Femur (tissue), 1 donor: ENCODE results near the gene SLC38A6.
A peak's percentile ranks its signal among the peaks of the same experiment; 100 is the strongest.

Experiments used
- DNase-seq: peaks from one replicate; pipeline ENCODE4 v3.0.0-alpha.2; 2017

The SLC38A6 gene

GRCh38 chr14:60980811-60981632, at the start of gene SLC38A6, which contains the start of gene TRMT5:
Gene SLC38A6 (plus strand): TSS chr14:60981245. CDS start chr14:60981278, 33 bp downstream.
Gene TRMT5 (minus strand): TSS chr14:60981079. CDS start chr14:60980973, 106 bp downstream.
- DNase-seq = peak; percentile 97

DNA sequence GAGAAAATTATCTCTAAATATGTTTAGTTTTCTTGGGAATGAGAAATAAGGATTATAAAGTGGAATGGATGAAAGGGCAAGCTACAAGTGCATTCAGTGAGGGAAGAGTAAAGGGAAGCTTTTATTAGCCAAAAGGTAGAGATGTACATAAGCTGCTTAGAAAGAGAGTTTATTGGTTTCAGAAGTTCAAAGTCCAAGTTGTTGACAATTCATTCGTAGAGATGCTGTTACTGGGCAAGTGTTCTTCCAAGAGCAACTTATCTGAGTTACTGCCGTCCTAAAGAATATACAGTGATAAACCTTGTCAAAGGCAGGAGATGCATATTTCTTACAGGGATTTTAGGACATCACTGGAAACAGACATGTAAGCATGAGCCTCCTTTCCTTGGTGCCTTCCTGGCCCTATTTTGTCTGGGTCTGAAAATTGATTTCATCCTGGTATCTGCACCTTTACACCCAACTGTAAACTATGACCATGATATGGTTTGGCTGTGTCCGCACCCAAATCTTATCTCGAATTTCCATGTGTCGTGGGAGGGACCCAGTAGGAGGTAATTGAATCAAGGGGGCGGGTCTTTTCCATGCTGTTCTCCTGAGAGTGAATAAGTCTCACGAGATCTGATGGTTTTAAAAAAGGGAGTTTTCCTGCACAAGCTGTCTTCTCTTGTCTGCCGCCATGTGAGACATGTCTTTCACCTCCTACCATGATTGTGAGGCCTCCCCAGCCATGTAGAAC, 47.0 kb upstream of the SLC38A6 start:
- no peak for DNase-seq

GRCh38 chr14:60935319-60935718, 45.7 kb upstream of the SLC38A6 start:
- DNase-seq = no peak

GRCh38 chr14:60943637-60944032, 37.4 kb upstream of the SLC38A6 start:
- no peak for DNase-seq

GRCh38 chr14:60944204-60944603, 36.8 kb upstream of the SLC38A6 start:
- no peak for DNase-seq

- no peak for DNase-seq
Measured at GRCh38 chr14:60945984-60946383, 35.1 kb upstream of the SLC38A6 start.

DNA sequence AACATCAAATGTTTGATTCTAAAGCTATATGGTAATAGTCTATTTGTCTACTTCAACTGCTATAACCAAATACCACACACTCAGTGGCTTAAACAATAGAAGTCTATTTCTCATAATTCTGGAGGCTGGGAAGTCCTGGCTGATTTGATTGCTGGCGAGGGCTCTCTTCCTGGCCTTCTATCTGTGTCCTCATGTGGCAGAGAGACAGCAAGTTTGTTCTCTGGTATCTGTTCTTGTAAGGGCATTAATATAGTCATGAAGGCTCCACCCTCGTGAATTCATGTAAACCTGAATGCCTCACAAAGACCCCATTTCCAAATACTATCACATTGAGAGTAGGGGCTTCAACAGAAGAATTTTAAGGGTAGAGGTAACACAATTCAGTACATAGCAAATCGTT, 34.3 kb upstream of the SLC38A6 start:
- DNase-seq = no peak

DNA sequence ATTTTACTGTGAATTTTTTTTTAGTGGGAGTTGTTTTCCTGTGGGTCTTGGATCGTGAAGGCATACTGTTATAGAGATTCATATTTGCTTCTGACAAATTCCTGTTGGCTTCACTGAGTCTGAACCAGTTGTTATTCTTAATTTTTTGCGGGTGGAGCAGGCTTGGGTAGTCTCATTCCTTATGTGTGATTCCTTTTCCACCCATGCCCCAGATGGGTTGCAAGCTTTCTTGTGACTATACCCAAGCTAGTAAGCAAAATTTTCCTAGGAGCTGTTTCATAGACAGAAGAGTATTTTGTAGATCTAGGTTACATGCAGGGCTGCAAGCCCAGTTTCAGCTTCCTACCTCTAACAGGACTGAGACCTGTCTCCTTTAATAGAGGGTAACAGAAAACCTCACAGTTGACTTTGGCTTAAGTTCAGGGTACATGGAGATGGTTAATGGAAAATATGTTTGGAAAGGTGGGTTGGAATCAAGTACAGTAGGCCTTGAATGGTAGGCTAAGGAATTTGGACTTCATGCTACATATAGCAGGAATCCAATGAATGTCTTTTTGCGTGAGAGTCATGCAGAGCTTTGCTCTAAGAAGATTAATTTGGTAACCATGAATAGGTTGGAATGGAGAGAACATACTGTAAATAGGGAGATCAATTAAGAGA, 29.1 kb upstream of the SLC38A6 start:
- peak; percentile 22 for DNase-seq

DNA sequence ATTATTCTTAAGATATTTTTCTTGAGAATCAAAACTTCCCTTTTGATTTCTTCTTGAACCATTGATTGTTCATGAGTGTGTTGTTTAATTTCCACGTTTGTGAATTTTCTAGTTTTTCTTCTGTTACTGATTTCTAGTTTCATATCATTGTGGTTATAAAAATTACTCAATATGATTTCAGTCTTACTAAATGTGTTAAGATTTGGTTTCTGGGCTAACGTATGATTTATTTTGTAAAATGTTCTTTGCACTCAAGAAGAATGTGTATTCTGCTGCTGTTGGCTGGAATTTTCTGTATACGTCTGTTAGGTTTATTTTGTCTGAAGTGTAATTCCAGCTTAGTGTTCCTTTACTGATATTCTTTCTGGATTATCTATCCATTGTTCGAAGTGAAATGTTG, 24.8 kb upstream of the SLC38A6 start:
- DNase-seq = no peak

DNA sequence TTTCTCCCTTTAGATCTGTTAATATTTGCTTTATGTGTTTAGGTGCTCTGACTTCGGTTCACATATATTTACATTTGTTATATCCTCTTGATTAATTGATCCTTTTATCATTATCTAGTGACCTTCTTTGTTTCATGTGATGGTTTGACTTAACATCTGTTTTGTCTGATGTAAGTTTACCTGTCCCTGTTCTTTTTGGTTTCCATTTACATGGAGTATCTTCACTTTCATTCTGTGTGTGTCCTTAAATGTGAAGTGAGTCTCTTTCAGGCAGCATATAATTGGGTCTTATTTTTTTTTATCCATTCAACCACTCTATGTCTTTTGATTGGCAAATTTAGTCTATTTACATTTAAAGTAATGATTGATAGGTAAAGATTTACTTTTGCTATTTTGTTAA, 24.4 kb upstream of the SLC38A6 start:
- DNase-seq = no peak

DNA sequence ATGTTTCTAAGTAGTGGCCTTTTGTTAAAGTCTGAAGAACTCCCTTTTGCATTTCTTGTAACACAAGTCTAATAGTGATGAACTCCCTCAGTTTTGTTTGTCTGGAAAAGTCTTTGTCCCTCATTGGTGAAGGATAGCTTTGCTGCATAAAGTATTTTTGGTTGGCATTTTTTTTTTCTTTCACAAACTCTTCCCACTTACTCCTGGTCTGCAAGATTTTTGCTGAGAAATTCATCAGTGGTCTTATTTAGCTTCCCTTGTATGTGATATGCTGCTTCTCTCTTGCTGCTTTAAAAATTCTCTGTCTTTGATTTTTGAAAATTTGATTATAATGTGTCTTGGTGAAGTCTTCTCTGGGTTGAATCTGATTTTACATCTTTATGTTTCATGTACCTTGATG, 22.9 kb upstream of the SLC38A6 start:
- DNase-seq = no peak

DNA sequence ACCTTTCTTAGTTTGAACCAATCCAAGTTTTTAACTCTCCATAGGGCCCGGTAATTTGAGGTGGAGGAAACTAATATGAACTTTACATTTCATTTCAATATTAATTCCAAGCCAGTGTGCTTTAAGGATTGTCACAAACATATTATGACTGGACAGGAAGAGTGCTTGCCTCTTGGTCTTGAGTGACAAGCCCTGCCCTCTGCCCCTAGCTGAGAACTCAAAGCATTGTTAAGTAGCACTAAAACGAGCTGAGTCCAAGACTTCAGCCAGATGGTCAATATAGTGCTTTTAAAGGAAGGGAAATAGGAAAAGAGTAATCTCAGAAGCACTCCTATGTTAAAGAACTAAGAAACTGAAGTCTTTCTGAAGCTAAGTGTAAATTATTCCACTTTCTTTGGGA, 17.3 kb upstream of the SLC38A6 start:
- DNase-seq = no peak

- no peak for DNase-seq
Measured at GRCh38 chr14:60964904-60965303, 16.1 kb upstream of the SLC38A6 start.

DNA sequence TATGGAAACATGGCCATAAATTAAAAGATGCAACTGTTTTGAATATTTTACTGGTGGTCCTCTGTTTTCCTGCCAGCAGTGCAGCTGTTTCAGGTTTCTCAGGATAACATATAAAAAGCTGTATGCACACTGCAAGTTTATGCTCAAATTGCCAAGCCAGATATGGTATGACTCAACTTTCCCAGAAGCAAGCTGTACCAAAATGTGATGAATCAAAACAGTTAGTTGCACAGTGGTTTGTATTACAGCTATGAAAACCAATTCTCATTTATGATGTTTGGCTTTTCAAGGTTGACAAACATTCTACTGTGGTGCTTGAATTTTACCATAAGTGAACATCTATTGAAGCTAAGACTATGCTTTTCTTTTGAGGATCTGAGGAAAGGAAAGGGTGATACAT, 15.6 kb upstream of the SLC38A6 start:
- DNase-seq = no peak

DNA sequence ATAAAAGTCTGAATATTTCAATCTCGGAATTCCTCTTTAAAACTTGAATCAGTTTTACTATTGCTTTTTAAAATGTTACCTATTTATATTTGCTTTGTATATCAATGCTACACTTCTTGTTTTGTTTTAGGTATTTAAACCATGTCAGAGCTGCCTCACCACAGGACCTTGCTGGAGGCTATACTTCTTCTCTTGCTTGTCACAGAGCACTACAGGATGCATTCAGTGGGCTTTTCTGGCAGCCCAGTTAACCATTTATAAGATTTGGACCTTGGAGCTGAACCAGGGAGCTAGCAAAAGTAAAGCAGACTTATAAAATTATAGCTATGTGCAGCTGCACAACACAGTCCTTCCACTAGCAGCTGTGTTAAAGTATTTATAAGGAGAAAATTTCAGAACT, 12.9 kb upstream of the SLC38A6 start:
- no peak for DNase-seq

GRCh38 chr14:60968671-60969070, 12.4 kb upstream of the SLC38A6 start:
- no peak for DNase-seq

DNA sequence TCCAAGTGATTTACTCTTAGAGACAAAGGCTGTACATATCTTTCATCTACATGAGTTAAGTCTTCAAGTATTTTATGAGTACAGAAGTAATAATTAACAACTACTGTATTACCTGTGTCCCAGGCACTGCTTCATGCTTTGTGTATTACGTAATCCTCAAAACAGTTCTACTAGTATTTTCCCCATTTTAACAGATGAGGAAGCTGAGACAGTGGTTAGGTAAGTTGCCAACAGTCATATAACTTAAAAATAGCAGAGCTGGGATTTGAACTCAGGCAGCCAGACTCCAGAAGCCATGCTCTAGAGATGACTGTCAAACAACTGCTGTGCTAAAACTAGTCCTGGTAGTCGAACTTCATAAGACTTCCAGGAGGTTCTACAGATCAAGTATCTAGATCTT, 10.9 kb upstream of the SLC38A6 start:
- DNase-seq = no peak

DNA sequence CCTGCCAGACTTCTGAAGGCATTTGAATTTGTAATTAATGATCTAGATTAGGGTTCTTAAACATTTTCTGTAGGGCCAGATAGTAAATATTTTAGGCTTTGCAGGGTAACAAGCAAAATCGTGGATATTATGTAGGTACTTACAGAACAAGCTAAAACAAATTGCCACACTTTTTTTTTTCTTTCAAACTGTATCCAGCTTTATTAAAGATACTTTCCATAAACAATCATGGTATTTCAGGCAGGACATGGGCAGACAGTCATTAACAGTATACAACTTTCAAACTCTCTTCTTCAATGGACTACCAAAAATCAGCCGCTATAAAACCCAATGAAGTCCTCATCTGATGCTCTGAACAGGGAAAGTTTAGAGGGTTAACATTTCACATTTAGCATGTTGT, 9.8 kb upstream of the SLC38A6 start:
- DNase-seq = no peak

DNA sequence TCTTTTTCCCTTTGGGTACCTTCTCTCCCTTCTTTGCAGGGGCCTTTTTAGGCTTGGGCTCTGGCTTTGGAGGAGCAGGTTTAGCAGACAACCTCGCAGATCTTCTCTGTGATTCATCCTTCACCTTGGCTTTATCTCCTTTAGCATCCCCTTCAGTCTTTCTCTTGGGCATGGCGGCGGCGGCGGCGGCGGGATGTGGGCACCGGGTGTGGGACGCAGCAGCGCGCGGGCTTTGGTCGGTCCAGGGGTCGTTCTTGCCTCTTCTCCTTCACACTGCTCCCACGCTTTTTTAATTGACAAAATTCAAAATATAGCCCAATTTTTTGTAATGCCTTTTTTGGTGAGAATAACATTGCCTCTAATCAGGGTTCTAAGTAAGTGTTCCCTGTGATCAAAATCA, 8.8 kb upstream of the SLC38A6 start:
- DNase-seq = no peak

DNA sequence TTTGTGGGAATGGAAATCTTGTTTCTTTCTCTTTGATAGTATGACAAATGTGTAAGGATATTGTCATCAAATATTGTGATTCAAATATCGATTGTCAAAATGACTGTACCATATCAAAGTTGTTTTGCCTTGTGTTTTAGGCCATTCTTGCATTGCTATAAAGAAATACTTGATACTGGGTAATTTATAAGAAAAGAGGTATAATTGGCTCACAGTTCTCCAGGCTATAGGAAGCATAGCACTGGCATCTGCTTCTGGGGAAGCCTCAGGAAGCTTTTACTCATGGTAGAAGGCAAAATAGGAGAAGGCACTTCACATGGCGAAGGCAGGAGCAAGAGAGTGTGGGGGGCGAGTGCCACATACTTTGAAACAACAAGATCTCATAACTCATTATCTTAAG, 8.0 kb upstream of the SLC38A6 start:
- no peak for DNase-seq

DNA sequence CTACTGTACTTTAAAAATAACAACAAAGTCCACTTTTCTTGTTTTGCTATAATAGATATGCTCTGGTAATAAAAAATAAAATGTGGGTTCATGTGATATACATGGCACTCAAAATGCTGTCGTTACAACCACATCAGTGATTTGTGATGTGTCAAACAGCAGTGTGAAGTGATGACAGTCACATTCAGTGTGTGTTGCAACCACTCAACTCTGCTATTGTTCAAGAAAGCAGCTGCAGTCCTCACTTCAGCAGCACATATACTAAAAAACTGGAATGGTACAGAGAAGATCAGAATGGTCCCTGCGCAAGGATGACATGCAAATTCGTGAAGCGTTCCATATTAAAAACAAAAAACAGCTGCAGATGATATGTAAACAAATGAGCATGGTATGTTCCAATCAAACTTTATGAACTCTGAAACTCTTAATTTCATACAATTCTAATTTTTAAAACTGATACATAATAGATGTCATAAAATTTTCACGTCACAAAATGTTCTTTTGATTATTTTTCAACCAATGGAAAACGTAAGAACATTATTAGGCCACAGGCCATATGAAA, 6.9 kb upstream of the SLC38A6 start:
- DNase-seq = no peak

GRCh38 chr14:60975551-60975950, 5.5 kb upstream of the SLC38A6 start:
- DNase-seq = no peak

DNA sequence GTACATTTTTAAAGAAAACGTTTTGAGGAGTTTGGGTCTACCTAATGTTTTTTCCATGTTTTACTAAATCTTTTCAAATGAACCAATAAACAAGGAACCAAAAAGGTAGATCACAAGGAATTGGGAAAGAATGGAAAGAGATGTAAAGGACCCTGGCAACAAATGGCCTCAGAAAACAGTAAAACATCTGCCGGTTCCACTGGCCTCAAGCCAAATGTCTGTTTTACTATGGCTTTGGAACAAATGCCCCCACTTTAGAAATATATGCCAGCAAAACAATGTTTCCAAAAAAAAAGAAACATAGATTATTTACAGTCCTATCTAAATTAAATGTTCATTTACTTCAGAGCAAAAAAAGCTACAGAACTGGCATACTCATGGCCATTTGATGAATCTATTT, 3.2 kb upstream of the SLC38A6 start:
- DNase-seq = no peak
